CD4-positive, alpha-beta memory T cell (primary cell): Measurements from ENCODE around the gene S1PR1. TPM values are rescaled to one million over a fixed set of nuclear protein-coding genes. Genes with fewer than 3 reads are reported as not detected.
"Not testable (repeated sequence)": the region's sequence is repeated elsewhere in the genome, so short reads cannot be mapped to it uniquely, and the experiment has no call there.

ENCODE experiments used
- CTCF ChIA-PET: fragments of 350-600 bp; sonication (Branson Sonifier 250); formaldehyde crosslinking; loops from one replicate; lab custom pipeline; 2021; ENCODE audit warnings: inconsistent platforms; ENCODE audit not compliant: partially characterized antibody; lab: Charles Lee
- POLR2A ChIA-PET: fragments of 350-600 bp; sonication (Branson Sonifier 250); formaldehyde crosslinking; loops from one replicate; lab custom pipeline; 2021; ENCODE audit not compliant: partially characterized antibody; lab: Charles Lee
- DNase-seq, 5 donors: peaks; one replicate each; pipeline versions ENCODE4 v3.0.0 to v3.0.0-alpha.2; 2020 to 2022; ENCODE audit warnings: mixed read lengths in 1 of 5
- H3K27ac ChIP-seq: one replicate; pipeline ENCODE4 v1.7.0; 2013; ENCODE audit warnings: low read depth, low read length
- H3K27me3 ChIP-seq: 2 replicates; pipeline ENCODE4 v1.7.0; 2013; ENCODE audit warnings: mild to moderate bottlenecking, low read length, moderate library complexity; ENCODE audit not compliant: insufficient read depth
- H3K36me3 ChIP-seq: 2 replicates; pipeline ENCODE4 v1.7.0; 2013; ENCODE audit warnings: mild to moderate bottlenecking, low read length, moderate library complexity; ENCODE audit not compliant: insufficient read depth
- H3K4me1 ChIP-seq: 2 replicates; pipeline ENCODE4 v1.7.0; 2013; ENCODE audit warnings: mild to moderate bottlenecking, low read length, moderate library complexity; ENCODE audit not compliant: insufficient read depth
- H3K4me3 ChIP-seq, 2 donors: one replicate each; pipeline ENCODE4 v1.7.0; 2013; ENCODE audit warnings: low read length in 2 of 2, mild to moderate bottlenecking in 1 of 2
- H3K9me3 ChIP-seq, 2 donors: one replicate each; pipeline ENCODE4 v1.7.0; 2013; ENCODE audit warnings: low read length in 2 of 2, control low read depth in 1 of 2; ENCODE audit not compliant: control insufficient read depth in 1 of 2
- H3K27ac Mint-ChIP-seq, 7 donors: one replicate each; pipeline ENCODE4 v1.8.0; 2020 to 2021; ENCODE audit warnings: mixed read lengths in 7 of 7, mild to moderate bottlenecking in 6 of 7, inconsistent platforms in 3 of 7, moderate library complexity in 3 of 7
- H3K27me3 Mint-ChIP-seq, 2 donors: one replicate each; pipeline ENCODE4 v1.8.0; 2020 to 2021; ENCODE audit warnings: mixed read lengths in 2 of 2
- H3K36me3 Mint-ChIP-seq, 2 donors: one replicate each; pipeline ENCODE4 v1.8.0; 2020 to 2021; ENCODE audit warnings: mixed read lengths in 2 of 2, inconsistent platforms in 1 of 2, mild to moderate bottlenecking in 1 of 2
- H3K4me1 Mint-ChIP-seq, 4 donors: one replicate each; pipeline ENCODE4 v1.8.0; 2020 to 2021; ENCODE audit warnings: mixed read lengths in 4 of 4, mild to moderate bottlenecking in 1 of 4
- H3K4me3 Mint-ChIP-seq, 8 donors: one replicate each; pipeline ENCODE4 v1.8.0; 2020 to 2021; ENCODE audit warnings: mixed read lengths in 8 of 8, mild to moderate bottlenecking in 7 of 8, moderate library complexity in 6 of 8, inconsistent platforms in 3 of 8
- H3K9me3 Mint-ChIP-seq, 8 donors: one replicate each; pipeline ENCODE4 v1.8.0; 2020 to 2021; ENCODE audit warnings: mixed read lengths in 8 of 8, mild to moderate bottlenecking in 5 of 8, inconsistent platforms in 3 of 8, moderate library complexity in 1 of 8
- intact Hi-C: fragments of 100-400 bp; cut with micrococcal nuclease; formaldehyde crosslinking; loops from one replicate; pipeline ENCODE4 v1.15.1; 2023
- polyA plus RNA-seq, 2 donors: library from polyadenylated mRNA; unstranded; fragments of 300-500 nt; fragmentation: Illumina TruSeq; gene quantifications; one replicate each; pipeline ENCODE4 v1.2.3, GENCODE V29; 2021
- total RNA-seq, 2 experiments: library from RNA; stranded (reverse); gene quantifications; one replicate each; pipeline ENCODE4 v1.2.3, GENCODE V29; 2021

Gene S1PR1
- total RNA-seq: 100 to 1,000 TPM; 363 to 366 TPM
- polyA plus RNA-seq: 100 to 1,000 TPM; 277 to 320 TPM

GRCh38 chr1:101236516-101237228 lies at the start of gene S1PR1:
S1PR1 (plus strand) TSS chr1:101237019; CDS start chr1:101238985, 1,966 bp downstream.
- Histone ChIP-seq H3K4me3 (peak within 1 kb of the TSS; percentile 86 to 97), H3K27ac (peak within 1 kb of the TSS; percentile 90), H3K4me1 (peaks cover 56% of the 10 kb centered on the region), H3K27me3 (no peaks in the 10 kb centered on the region), H3K36me3 (peaks cover 28% of the 10 kb centered on the region), H3K9me3 (no peaks in the 10 kb centered on the region)
- Mint-ChIP-seq H3K4me3 (peak within 1 kb of the TSS; percentile 96 to 100 (median 98)), H3K9me3 (peaks cover 0 to 12% (median under 1%) of the 10 kb centered on the region in 8 donors), H3K27me3 (no peaks in the 10 kb centered on the region), H3K4me1 (peaks cover 37 to 91% (median 49%) of the 10 kb centered on the region in 4 donors), H3K36me3 (peaks cover 49 to 63% of the 10 kb centered on the region in 2 donors), H3K27ac (peak within 1 kb of the TSS; percentile 97 to 100 (median 98))
- intact Hi-C loops: loop anchor here (1.0 to 2.0 kb wide), 2 partner anchors 121 to 232 kb away; no protein-coding TSS in a partner anchor
- DNase-seq: peak; percentile 82 to 84 (median 83)
- POLR2A ChIA-PET: interaction anchor here (0.6 to 25.2 kb wide), 63 partner anchors 9 to 884 kb away, joined by 3 to 955 read pairs (median 5); partner anchors contain the start of genes CDC14A, DPH5, EXTL2 and SLC30A7
- CTCF ChIA-PET: interaction anchor here (0.8 to 17.2 kb wide), 18 partner anchors 9 to 312 kb away, joined by 3 to 442 read pairs (median 7); no protein-coding TSS in a partner anchor

GRCh38 chr1:101187297-101187696 lies 49.5 kb upstream of the S1PR1 start:
- H3K36me3 Mint-ChIP-seq: no peaks in the 10 kb centered on the region
- Histone ChIP-seq H3K27ac (no peak overlapping the region), H3K9me3 (no peaks in the 10 kb centered on the region), H3K36me3 (no peaks in the 10 kb centered on the region), H3K27me3 (no peaks in the 10 kb centered on the region), H3K4me3 (no peak overlapping the region), H3K4me1 (no peaks in the 10 kb centered on the region)
- peaks cover 6 to 16% (median 10%) of the 10 kb centered on the region in 4 donors for H3K4me1 Mint-ChIP-seq
- no peak for DNase-seq
- H3K9me3 Mint-ChIP-seq: peaks cover 0 to 2% (median 0%) of the 10 kb centered on the region in 8 donors
- peak overlapping the region in 2 of 7 donors; percentile 55 to 68 for H3K27ac Mint-ChIP-seq
- intact Hi-C loops: no loop called here
- POLR2A ChIA-PET: interaction anchor here (0.9 to 3.6 kb wide), 5 partner anchors 9 to 51 kb away, joined by 3 to 18 read pairs (median 5); partner anchors contain the start of gene S1PR1
- no peaks in the 10 kb centered on the region for H3K27me3 Mint-ChIP-seq
- H3K4me3 Mint-ChIP-seq: peak overlapping the region in 2 of 8 donors; percentile 1 to 12
- CTCF ChIA-PET: interaction anchor here (0.6 to 1.9 kb wide), 7 partner anchors 48 to 263 kb away, joined by 3 to 10 read pairs (median 4); no protein-coding TSS in a partner anchor

- intact Hi-C loops: no loop called here
- H3K36me3 Mint-ChIP-seq: no peaks in the 10 kb centered on the region
Observed at GRCh38 chr1:101188331-101188730, 48.5 kb upstream of the S1PR1 start.

DNA sequence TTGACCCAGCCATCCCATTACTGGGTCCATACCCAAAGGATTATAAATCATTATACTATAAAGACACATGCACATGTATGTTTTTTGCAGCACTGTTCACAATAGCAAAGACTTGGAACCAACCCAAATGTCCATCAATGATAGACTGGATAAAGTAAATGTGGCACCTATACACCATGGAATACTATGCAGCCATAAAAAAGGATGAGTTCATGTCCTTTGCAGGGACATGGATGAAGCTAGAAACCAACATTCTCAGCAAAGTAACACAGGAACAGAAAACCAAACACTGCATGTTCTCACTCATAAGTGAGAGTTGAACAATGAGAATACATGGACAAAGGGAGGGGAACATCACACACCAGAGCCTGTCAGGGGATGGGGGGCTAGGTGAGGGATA lies 47.9 kb upstream of the S1PR1 start:
- H3K27ac Mint-ChIP-seq, H3K9me3 Mint-ChIP-seq, H3K4me3 ChIP-seq, DNase-seq, H3K36me3 Mint-ChIP-seq, intact Hi-C loops, H3K4me1 ChIP-seq, H3K9me3 ChIP-seq, H3K27ac ChIP-seq, H3K4me3 Mint-ChIP-seq, H3K27me3 ChIP-seq, H3K36me3 ChIP-seq, H3K27me3 Mint-ChIP-seq: not testable (repeated sequence)
- CTCF ChIA-PET: interaction anchor here (2.0 kb wide), 1 partner anchor 99 kb away, joined by 7 read pairs; no protein-coding TSS in a partner anchor
- H3K4me1 Mint-ChIP-seq: peaks cover 6 to 11% (median 8%) of the 10 kb centered on the region in 4 donors
- POLR2A ChIA-PET: interaction anchor here (3.6 kb wide), 1 partner anchor 47 kb away, joined by 18 read pairs; no protein-coding TSS in a partner anchor

More at GRCh38 chr1:101188331-101188730, 48.5 kb upstream of the S1PR1 start:
- Histone ChIP-seq H3K9me3 (no peaks in the 10 kb centered on the region), H3K27ac (no peak overlapping the region), H3K36me3 (no peaks in the 10 kb centered on the region), H3K4me1 (no peaks in the 10 kb centered on the region), H3K4me3 (no peak overlapping the region), H3K27me3 (no peaks in the 10 kb centered on the region)
- POLR2A ChIA-PET: interaction anchor here (0.6 to 3.6 kb wide), 2 partner anchors 47 to 56 kb away, joined by 3 to 18 read pairs; no protein-coding TSS in a partner anchor
- Mint-ChIP-seq H3K27me3 (no peaks in the 10 kb centered on the region), H3K4me1 (peaks cover 6 to 13% (median 8%) of the 10 kb centered on the region in 4 donors), H3K4me3 (no peak overlapping the region), H3K9me3 (peaks cover 0 to 2% (median 0%) of the 10 kb centered on the region in 8 donors), H3K27ac (no peak overlapping the region)
- DNase-seq: no peak
- CTCF ChIA-PET: interaction anchor here (1.1 to 1.9 kb wide), 2 partner anchors 50 to 100 kb away, joined by 3 to 10 read pairs; no protein-coding TSS in a partner anchor

GRCh38 chr1:101190441-101190840 lies 46.4 kb upstream of the S1PR1 start:
- no peaks in the 10 kb centered on the region for H3K4me1 ChIP-seq
- ChIA-PET CTCF (interaction anchor here (2.0 kb wide), 1 partner anchor 98 kb away, joined by 7 read pairs; no protein-coding TSS in a partner anchor), POLR2A (interaction anchor here (1.5 to 2.0 kb wide), 2 partner anchors 12 to 177 kb away, joined by 3 to 7 read pairs; no protein-coding TSS in a partner anchor)
- no peaks in the 10 kb centered on the region for H3K9me3 ChIP-seq
- Mint-ChIP-seq H3K4me3 (no peak overlapping the region), H3K4me1 (peaks cover 6 to 11% (median 8%) of the 10 kb centered on the region in 4 donors), H3K9me3 (peaks cover 0 to 2% (median 0%) of the 10 kb centered on the region in 8 donors), H3K27ac (peak overlapping the region in 1 of 7 donors; percentile 11), H3K27me3 (no peaks in the 10 kb centered on the region), H3K36me3 (no peaks in the 10 kb centered on the region)
- H3K27me3 ChIP-seq: no peaks in the 10 kb centered on the region
- H3K36me3 ChIP-seq: no peaks in the 10 kb centered on the region
- H3K27ac ChIP-seq: no peak overlapping the region
- no peak overlapping the region for H3K4me3 ChIP-seq
- intact Hi-C loops: no loop called here
- DNase-seq: no peak

- H3K27me3 Mint-ChIP-seq: no peaks in the 10 kb centered on the region
- POLR2A ChIA-PET: interaction anchor here (1.5 to 2.0 kb wide), 2 partner anchors 12 to 178 kb away, joined by 3 to 7 read pairs; no protein-coding TSS in a partner anchor
- Histone ChIP-seq H3K9me3 (no peaks in the 10 kb centered on the region), H3K36me3 (no peaks in the 10 kb centered on the region), H3K27ac (no peak overlapping the region), H3K4me3 (no peak overlapping the region), H3K4me1 (no peaks in the 10 kb centered on the region), H3K27me3 (no peaks in the 10 kb centered on the region)
- peak overlapping the region in 1 of 7 donors; percentile 11 for H3K27ac Mint-ChIP-seq
- no peaks in the 10 kb centered on the region for H3K36me3 Mint-ChIP-seq
- DNase-seq: no peak
- peaks cover 0 to 2% (median 0%) of the 10 kb centered on the region in 8 donors for H3K9me3 Mint-ChIP-seq
- intact Hi-C loops: no loop called here
- H3K4me3 Mint-ChIP-seq: no peak overlapping the region
- CTCF ChIA-PET: interaction anchor here (2.0 kb wide), 1 partner anchor 97 kb away, joined by 7 read pairs; no protein-coding TSS in a partner anchor
- H3K4me1 Mint-ChIP-seq: peaks cover 6 to 11% (median 8%) of the 10 kb centered on the region in 4 donors
Observed at GRCh38 chr1:101191049-101191448, 45.8 kb upstream of the S1PR1 start.
